IMR-90 (cell line): ENCODE results near the gene SLC24A3. TPM values are rescaled to one million over a fixed set of nuclear protein-coding genes. Genes with fewer than 3 reads are reported as not detected.

Experiments used
- ATAC-seq: fragments of 200-7000 bp; cut with Tn5 transposase; 2 replicates; pipeline ENCODE4 v1.9.1; 2020; ENCODE audit warnings: low read depth, mild to moderate bottlenecking, moderate library complexity
- BruUV-seq: library from RNA; stranded (reverse); fragments of 400-500 nt; replicated peaks from 2 replicates; lab custom pipeline; 2021; lab: Mats Ljungman, UMichigan
- CTCF ChIA-PET: fragments of 300-600 bp; formaldehyde crosslinking; extraction: SDS; loops from one replicate; lab custom pipeline; 2021; ENCODE audit warnings: antibody characterized with exemption; lab: Yijun Ruan, JAX
- POLR2A ChIA-PET: fragments of 300-600 bp; sonication (Branson Sonifier 250); formaldehyde crosslinking; loops from one replicate; lab custom pipeline; 2022; ENCODE audit warnings: antibody characterized with exemption; ENCODE audit not compliant: unreplicated experiment; lab: Charles Lee
- DNase-seq: peaks from one replicate; pipeline ENCODE4 v3.0.0; 2013
- H2AFZ ChIP-seq: replicated peaks from 2 replicates; pipeline ENCODE3; 2013; ENCODE audit warnings: low read length, mild to moderate bottlenecking; ENCODE audit not compliant: poor library complexity
- H2AK5ac ChIP-seq: 2 replicates; pipeline ENCODE4 v1.6.1; 2013; ENCODE audit warnings: low read depth, low read length, inconsistent platforms
- H2AK9ac ChIP-seq: replicated peaks from 2 replicates; pipeline ENCODE3; 2013; ENCODE audit warnings: mild to moderate bottlenecking, low read depth, low read length, moderate library complexity; ENCODE audit not compliant: poor library complexity
- H2BK120ac ChIP-seq: 2 replicates; pipeline ENCODE4 v1.6.1; 2013; ENCODE audit warnings: low read depth, low read length, inconsistent platforms
- H2BK15ac ChIP-seq: 3 replicates; pipeline ENCODE4 v1.6.1; 2013; ENCODE audit warnings: low read depth, low read length, inconsistent platforms
- H2BK20ac ChIP-seq: 2 replicates; pipeline ENCODE4 v1.6.1; 2013; ENCODE audit warnings: low read depth, mild to moderate bottlenecking, inconsistent platforms, low read length, moderate library complexity
- H2BK5ac ChIP-seq: 2 replicates; pipeline ENCODE4 v1.6.1; 2013; ENCODE audit warnings: mild to moderate bottlenecking, low read depth, low read length, inconsistent platforms; ENCODE audit not compliant: poor library complexity, severe bottlenecking
- H3K14ac ChIP-seq: replicated peaks from 2 replicates; pipeline ENCODE4 v1.6.1; 2013; ENCODE audit warnings: low read depth, low read length, inconsistent platforms
- H3K18ac ChIP-seq: 2 replicates; pipeline ENCODE4 v1.6.1; 2013; ENCODE audit warnings: low read depth, low read length, control low read depth
- H3K23ac ChIP-seq: 2 replicates; pipeline ENCODE4 v1.6.1; 2013; ENCODE audit warnings: low read depth, low read length, inconsistent platforms
- H3K27ac ChIP-seq: 2 replicates; pipeline ENCODE4 v1.5.1; 2013; ENCODE audit warnings: mild to moderate bottlenecking, control low read depth, low read length; ENCODE audit not compliant: insufficient read depth
- H3K27me3 ChIP-seq: 2 replicates; pipeline ENCODE4 v1.6.1; 2013; ENCODE audit warnings: low read length; ENCODE audit not compliant: control insufficient read depth, insufficient read depth
- H3K36me3 ChIP-seq: 2 replicates; pipeline ENCODE4 v1.6.1; 2013; ENCODE audit warnings: low read length, mixed read lengths; ENCODE audit not compliant: control insufficient read depth, insufficient read depth
- H3K4ac ChIP-seq: 2 replicates; pipeline ENCODE4 v1.6.1; 2013; ENCODE audit warnings: low read depth, low read length, inconsistent platforms
- H3K4me1 ChIP-seq: 2 replicates; pipeline ENCODE4 v1.6.1; 2013; ENCODE audit warnings: low read length, mixed read lengths; ENCODE audit not compliant: control insufficient read depth, insufficient read depth
- H3K4me2 ChIP-seq: 2 replicates; pipeline ENCODE4 v1.6.1; 2013; ENCODE audit warnings: low read depth, mild to moderate bottlenecking, control low read depth, low read length, moderate library complexity
- H3K4me3 ChIP-seq: 2 replicates; pipeline ENCODE4 v1.5.1; 2013; ENCODE audit warnings: low read depth, mild to moderate bottlenecking, control low read depth, low read length, moderate library complexity; ENCODE audit not compliant: insufficient read depth
- H3K56ac ChIP-seq: 2 replicates; pipeline ENCODE4 v1.6.1; 2013; ENCODE audit warnings: low read length, inconsistent platforms; ENCODE audit not compliant: insufficient read depth; ENCODE audit errors: extremely low read depth
- H3K79me1 ChIP-seq, 2 experiments: 2 replicates each; pipeline ENCODE4 v1.6.1; 2013; ENCODE audit warnings: low read length in 2 of 2, inconsistent platforms in 1 of 2, low read depth in 1 of 2
- H3K9ac ChIP-seq: 2 replicates; pipeline ENCODE4 v1.6.1; 2013; ENCODE audit warnings: low read depth, low read length, control low read depth
- H3K9me1 ChIP-seq: 2 replicates; pipeline ENCODE4 v1.6.1; 2013; ENCODE audit warnings: low read length, inconsistent platforms; ENCODE audit not compliant: insufficient read depth
- H3K9me3 ChIP-seq: 2 replicates; pipeline ENCODE4 v1.6.1; 2013; ENCODE audit warnings: low read length; ENCODE audit not compliant: control insufficient read depth, insufficient read depth
- H4K20me1 ChIP-seq: 2 replicates; pipeline ENCODE4 v1.6.1; 2013; ENCODE audit warnings: low read length, inconsistent platforms; ENCODE audit not compliant: insufficient read depth
- H4K5ac ChIP-seq: 2 replicates; pipeline ENCODE4 v1.6.1; 2013; ENCODE audit warnings: mild to moderate bottlenecking, low read depth, low read length, control low read depth
- H4K8ac ChIP-seq, 2 experiments: 2 replicates each; pipeline ENCODE4 v1.6.1; 2013; ENCODE audit warnings: low read depth in 2 of 2, low read length in 2 of 2, control low read depth in 1 of 2, inconsistent platforms in 1 of 2
- H4K91ac ChIP-seq: 2 replicates; pipeline ENCODE4 v1.6.1; 2013; ENCODE audit warnings: low read depth, low read length, inconsistent platforms; ENCODE audit not compliant: insufficient read depth
- CEBPB ChIP-seq: IDR thresholded peaks from 2 replicates; pipeline ENCODE4 v1.6.1; 2012; ENCODE audit warnings: low read depth, low read length, improper control_type of control experiment
- CTCF ChIP-seq: conservative IDR thresholded peaks from 2 replicates; pipeline ENCODE4 v1.5.1; 2012; ENCODE audit warnings: mild to moderate bottlenecking, low read depth, low read length, improper control_type of control experiment
- MAZ ChIP-seq: IDR thresholded peaks from 2 replicates; pipeline ENCODE4 v1.6.1; 2012; ENCODE audit warnings: low read depth, mild to moderate bottlenecking, low read length, improper control_type of control experiment, moderate library complexity, borderline replicate concordance
- RCOR1 ChIP-seq: IDR thresholded peaks from 2 replicates; pipeline ENCODE4 v1.6.1; 2012; ENCODE audit warnings: mild to moderate bottlenecking, low read length, improper control_type of control experiment; ENCODE audit not compliant: insufficient replicate concordance
- WGBS, 2 experiments: methylation state at CpG; one replicate each; pipeline versions ENCODE4 v1.1.5 to v1.1.7; 2013; ENCODE audit warnings: missing lambda C conversion rate in 2 of 2; ENCODE audit not compliant: insufficient read length in 1 of 2; ENCODE audit errors: extremely low coverage in 2 of 2; 5-methylcytosine and 5-hydroxymethylcytosine counted together
- dilution Hi-C: fragments of 300-500 bp; cut with HindIII; formaldehyde crosslinking; loops from one replicate; pipeline ENCODE4 v1.14.3; 2018; ENCODE audit warnings: low sequenced_read_pairs; ENCODE audit not compliant: unreplicated experiment
- in situ Hi-C: fragments of 300-500 bp; cut with MboI; formaldehyde crosslinking; loops from 3 replicates; pipeline ENCODE4 v1.14.3; 2019; ENCODE audit warnings: low sequenced_read_pairs, inconsistent platforms, mixed read lengths
- intact Hi-C: fragments of 100-400 bp; cut with micrococcal nuclease; formaldehyde crosslinking; loops from 2 replicates; pipeline ENCODE4 v1.10.0; 2022
- polyA plus RNA-seq, 3 experiments: library from polyadenylated mRNA; depleted of rRNA; stranded (reverse); fragments of >200 nt; gene quantifications; 2 replicates each; pipeline ENCODE4 v1.2.3, GENCODE V29; 2012; ENCODE audit warnings: low replicate concordance in 1 of 3
- total RNA-seq: library from RNA; depleted of rRNA; stranded (reverse); fragments of >200 nt; gene quantifications from 2 replicates; pipeline ENCODE4 v1.2.3, GENCODE V29; 2012
- TF ChIP-seq, protein P1 (sequence below): fragments of 150-350 bp; IDR thresholded peaks from 2 replicates; pipeline ENCODE4 v1.6.1; 2017; ENCODE audit warnings: mild to moderate bottlenecking, antibody characterized with exemption, low read length, low read depth

The SLC24A3 gene
- total and polyA plus RNA-seq, 2 of the 4 experiments (the other 2 are of a cell fraction), result not detected

- dilution Hi-C loops (no loop called here), in situ Hi-C loops (no loop called here), intact Hi-C loops (no loop called here)
- no peaks in the 10 kb centered on the region for H3K9me1 ChIP-seq
- CTCF ChIA-PET, result no interaction called here
- no CpG with 5 or more reads among the region's 9 CpGs for WGBS, 2 experiments
- no peak overlapping the region for H4K91ac ChIP-seq
- peak overlapping the region; percentile 28 for H2AK9ac ChIP-seq
- H2BK120ac ChIP-seq, result no peak overlapping the region
- no peaks in the 10 kb centered on the region for H3K36me3 ChIP-seq
- ATAC-seq, result no peak
- no peaks in the 10 kb centered on the region for H3K27me3 ChIP-seq
- TF ChIP-seq, protein P1, sequence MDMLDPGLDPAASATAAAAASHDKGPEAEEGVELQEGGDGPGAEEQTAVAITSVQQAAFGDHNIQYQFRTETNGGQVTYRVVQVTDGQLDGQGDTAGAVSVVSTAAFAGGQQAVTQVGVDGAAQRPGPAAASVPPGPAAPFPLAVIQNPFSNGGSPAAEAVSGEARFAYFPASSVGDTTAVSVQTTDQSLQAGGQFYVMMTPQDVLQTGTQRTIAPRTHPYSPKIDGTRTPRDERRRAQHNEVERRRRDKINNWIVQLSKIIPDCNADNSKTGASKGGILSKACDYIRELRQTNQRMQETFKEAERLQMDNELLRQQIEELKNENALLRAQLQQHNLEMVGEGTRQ, result no peak
- TF ChIP-seq CEBPB, result no peak
- no peak for TF ChIP-seq CTCF
- no peak for TF ChIP-seq MAZ
- no peak for TF ChIP-seq RCOR1
- peaks cover 4% of the 10 kb centered on the region; the same call in 1 of the 2 replicates for H3K9me3 ChIP-seq
- H3K9ac ChIP-seq, result no peak overlapping the region
- no peak overlapping the region for H3K18ac ChIP-seq
- no peak overlapping the region for H2BK5ac ChIP-seq
- H2AFZ ChIP-seq, result no peak overlapping the region
- H4K8ac ChIP-seq, result no peak overlapping the region
- H2BK15ac ChIP-seq, result no peak overlapping the region
- H4K5ac ChIP-seq, result no peak overlapping the region
- H3K27ac ChIP-seq, result no peak overlapping the region
- no peaks in the 10 kb centered on the region for H3K4me1 ChIP-seq
- no peak overlapping the region for H2BK20ac ChIP-seq
- H3K4ac ChIP-seq, result no peak overlapping the region
- H3K4me3 ChIP-seq, result no peak overlapping the region
- H3K14ac ChIP-seq, result no peak overlapping the region
- no TSS peak for BruUV-seq
- no peak overlapping the region for H2AK5ac ChIP-seq
- H3K23ac ChIP-seq, result no peak overlapping the region
- no peaks in the 10 kb centered on the region for H3K79me1 ChIP-seq
- H3K56ac ChIP-seq, result no peak overlapping the region
- DNase-seq, result no peak
- no peak overlapping the region for H3K4me2 ChIP-seq
- no peaks in the 10 kb centered on the region for H4K20me1 ChIP-seq
- POLR2A ChIA-PET, result no interaction called here
Observed at GRCh38 chr20:19260412-19261090, 48.1 kb downstream of the SLC24A3 start.
